Measurements from ENCODE around the gene DLL4.

The DLL4 gene

GRCh38 chr15:40982855-40983254, 53.7 kb downstream of the DLL4 start:
- no peak overlapping the region for H3K9ac ChIP-seq (ENCODE audit: low read length in 2 of 2)
- no peak overlapping the region for H3K4me3 ChIP-seq (ENCODE audit: low read length in 2 of 2)
- no peaks in the 10 kb centered on the region for H3K27me3 ChIP-seq (ENCODE audit: control insufficient read depth in 1 of 2, insufficient read depth in 2 of 2, low read length in 2 of 2)
- H3K9me3 ChIP-seq (ENCODE audit: control insufficient read depth in 2 of 2, low read length in 2 of 2): no peaks in the 10 kb centered on the region
- peaks cover 72 to 79% of the 10 kb centered on the region in 2 donors for H3K36me3 ChIP-seq (ENCODE audit: control insufficient read depth in 2 of 2, insufficient read depth in 2 of 2, low read length in 2 of 2)
- H3K27ac ChIP-seq (ENCODE audit: low read length): no peak overlapping the region
- no peaks in the 10 kb centered on the region for H3K4me1 ChIP-seq (ENCODE audit: control insufficient read depth, insufficient read depth, low read length)

- Histone ChIP-seq H3K9me3 (ENCODE audit: control insufficient read depth in 2 of 2, low read length in 2 of 2) (no peaks in the 10 kb centered on the region), H3K27ac (ENCODE audit: low read length) (no peak overlapping the region), H3K9ac (ENCODE audit: low read length in 2 of 2) (no peak overlapping the region), H3K4me1 (ENCODE audit: control insufficient read depth, insufficient read depth, low read length) (no peaks in the 10 kb centered on the region), H3K27me3 (ENCODE audit: control insufficient read depth in 1 of 2, insufficient read depth in 2 of 2, low read length in 2 of 2) (no peaks in the 10 kb centered on the region), H3K4me3 (ENCODE audit: low read length in 2 of 2) (no peak overlapping the region), H3K36me3 (ENCODE audit: control insufficient read depth in 2 of 2, insufficient read depth in 2 of 2, low read length in 2 of 2) (peaks cover 68 to 73% of the 10 kb centered on the region in 2 donors)
These were observed 55.3 kb downstream of the DLL4 start for GRCh38 chr15:40984406-40984805.

GRCh38 chr15:40984964-40985363, 55.8 kb downstream of the DLL4 start:
- Histone ChIP-seq H3K36me3 (ENCODE audit: control insufficient read depth in 2 of 2, insufficient read depth in 2 of 2, low read length in 2 of 2) (peaks cover 62 to 68% of the 10 kb centered on the region in 2 donors), H3K27ac (ENCODE audit: low read length) (no peak overlapping the region)

GRCh38 chr15:40985541-40986330, 56.6 kb downstream of the DLL4 start:
- Histone ChIP-seq H3K36me3 (ENCODE audit: control insufficient read depth in 2 of 2, insufficient read depth in 2 of 2, low read length in 2 of 2) (peaks cover 60 to 61% of the 10 kb centered on the region in 2 donors), H3K9me3 (ENCODE audit: control insufficient read depth in 2 of 2, low read length in 2 of 2) (no peaks in the 10 kb centered on the region), H3K4me1 (ENCODE audit: control insufficient read depth, insufficient read depth, low read length) (no peaks in the 10 kb centered on the region)

More at GRCh38 chr15:40984964-40985363, 55.8 kb downstream of the DLL4 start:
- Histone ChIP-seq H3K4me3 (ENCODE audit: low read length in 2 of 2) (no peak overlapping the region), H3K9me3 (ENCODE audit: control insufficient read depth in 2 of 2, low read length in 2 of 2) (no peaks in the 10 kb centered on the region), H3K4me1 (ENCODE audit: control insufficient read depth, insufficient read depth, low read length) (no peaks in the 10 kb centered on the region), H3K27me3 (ENCODE audit: control insufficient read depth in 1 of 2, insufficient read depth in 2 of 2, low read length in 2 of 2) (no peaks in the 10 kb centered on the region), H3K9ac (ENCODE audit: low read length in 2 of 2) (no peak overlapping the region)

GRCh38 chr15:40986820-40987219, 57.7 kb downstream of the DLL4 start:
- Histone ChIP-seq H3K27ac (ENCODE audit: low read length) (no peak overlapping the region), H3K4me3 (ENCODE audit: low read length in 2 of 2) (no peak overlapping the region), H3K27me3 (ENCODE audit: control insufficient read depth in 1 of 2, insufficient read depth in 2 of 2, low read length in 2 of 2) (no peaks in the 10 kb centered on the region), H3K9me3 (ENCODE audit: control insufficient read depth in 2 of 2, low read length in 2 of 2) (no peaks in the 10 kb centered on the region), H3K9ac (ENCODE audit: low read length in 2 of 2) (no peak overlapping the region), H3K4me1 (ENCODE audit: control insufficient read depth, insufficient read depth, low read length) (peaks cover under 1% of the 10 kb centered on the region), H3K36me3 (ENCODE audit: control insufficient read depth in 2 of 2, insufficient read depth in 2 of 2, low read length in 2 of 2) (peaks cover 49 to 53% of the 10 kb centered on the region in 2 donors)

More at GRCh38 chr15:40985541-40986330, 56.6 kb downstream of the DLL4 start:
- H3K27ac ChIP-seq (ENCODE audit: low read length): no peak overlapping the region
- no peaks in the 10 kb centered on the region for H3K27me3 ChIP-seq (ENCODE audit: control insufficient read depth in 1 of 2, insufficient read depth in 2 of 2, low read length in 2 of 2)
- H3K4me3 ChIP-seq (ENCODE audit: low read length in 2 of 2): no peak overlapping the region
- no peak overlapping the region for H3K9ac ChIP-seq (ENCODE audit: low read length in 2 of 2)

- Histone ChIP-seq H3K9me3 (ENCODE audit: control insufficient read depth in 2 of 2, low read length in 2 of 2) (no peaks in the 10 kb centered on the region), H3K27me3 (ENCODE audit: control insufficient read depth in 1 of 2, insufficient read depth in 2 of 2, low read length in 2 of 2) (no peaks in the 10 kb centered on the region), H3K36me3 (ENCODE audit: control insufficient read depth in 2 of 2, insufficient read depth in 2 of 2, low read length in 2 of 2) (peaks cover 38 to 39% of the 10 kb centered on the region in 2 donors), H3K4me3 (ENCODE audit: low read length in 2 of 2) (no peak overlapping the region), H3K9ac (ENCODE audit: low read length in 2 of 2) (no peak overlapping the region), H3K27ac (ENCODE audit: low read length) (no peak overlapping the region), H3K4me1 (ENCODE audit: control insufficient read depth, insufficient read depth, low read length) (peaks cover 10% of the 10 kb centered on the region)
These were observed 59.0 kb downstream of the DLL4 start for GRCh38 chr15:40988156-40988555.

All from stomach smooth muscle (tissue), 2 donors.